ENCODE results near the gene SAPCD1.

SAPCD1 gene

DNA sequence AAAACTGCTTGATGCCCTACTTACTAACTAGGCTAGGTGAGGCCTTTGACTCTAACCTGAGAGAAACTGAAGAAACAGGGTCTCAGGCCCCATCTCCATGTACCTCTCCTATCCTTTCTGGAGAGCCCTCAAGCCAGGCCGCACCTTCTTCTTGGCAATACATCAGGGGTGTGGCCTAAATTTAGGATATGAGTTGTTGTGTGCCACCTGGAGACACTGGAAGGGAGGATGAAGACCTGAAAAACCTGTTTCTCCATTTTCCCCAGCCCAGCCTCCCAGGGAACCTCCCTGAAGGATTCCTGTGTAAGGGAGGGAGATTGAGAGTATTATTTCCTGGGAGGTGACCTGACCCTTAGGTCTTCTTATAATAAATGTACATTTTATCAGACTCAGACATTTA is 44.2 kb upstream of the SAPCD1 start:
- H3K27ac ChIP-seq = no peak overlapping the region

DNA sequence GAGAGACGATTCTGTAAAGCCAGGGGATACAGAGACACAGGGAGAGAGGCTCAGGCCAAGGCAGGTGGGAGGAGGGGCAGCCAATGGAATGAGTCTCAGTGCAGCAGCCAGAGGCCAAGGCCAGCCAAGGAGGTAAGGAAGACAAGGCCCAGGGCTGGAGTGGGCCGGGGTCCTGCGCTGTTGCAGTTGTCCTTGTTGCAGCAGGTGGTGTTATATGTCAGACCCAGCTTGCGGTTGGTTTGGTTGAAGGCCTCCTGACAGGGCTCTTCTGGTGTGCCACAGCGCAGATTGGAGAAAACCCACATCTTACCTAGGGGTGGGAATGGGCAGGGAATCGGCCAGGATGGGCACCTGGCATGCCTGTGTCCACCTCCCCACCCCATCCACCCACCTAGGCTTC is 43.5 kb upstream of the SAPCD1 start:
- Histone ChIP-seq H3K27ac (no peak overlapping the region), H3K36me3 (peaks cover 2% of the 10 kb centered on the region), H3K4me3 (ENCODE audit: low read depth in 1 of 2, low read length in 1 of 2) (no peak overlapping the region), H3K27me3 (peaks cover 12% of the 10 kb centered on the region), H3K9me3 (no peaks in the 10 kb centered on the region), H3K4me1 (ENCODE audit: control insufficient read depth in 1 of 2, insufficient read depth in 1 of 2, low read depth in 1 of 2, low read length in 1 of 2) (no peaks in the 10 kb centered on the region)
- TF ChIP-seq, protein P1, sequence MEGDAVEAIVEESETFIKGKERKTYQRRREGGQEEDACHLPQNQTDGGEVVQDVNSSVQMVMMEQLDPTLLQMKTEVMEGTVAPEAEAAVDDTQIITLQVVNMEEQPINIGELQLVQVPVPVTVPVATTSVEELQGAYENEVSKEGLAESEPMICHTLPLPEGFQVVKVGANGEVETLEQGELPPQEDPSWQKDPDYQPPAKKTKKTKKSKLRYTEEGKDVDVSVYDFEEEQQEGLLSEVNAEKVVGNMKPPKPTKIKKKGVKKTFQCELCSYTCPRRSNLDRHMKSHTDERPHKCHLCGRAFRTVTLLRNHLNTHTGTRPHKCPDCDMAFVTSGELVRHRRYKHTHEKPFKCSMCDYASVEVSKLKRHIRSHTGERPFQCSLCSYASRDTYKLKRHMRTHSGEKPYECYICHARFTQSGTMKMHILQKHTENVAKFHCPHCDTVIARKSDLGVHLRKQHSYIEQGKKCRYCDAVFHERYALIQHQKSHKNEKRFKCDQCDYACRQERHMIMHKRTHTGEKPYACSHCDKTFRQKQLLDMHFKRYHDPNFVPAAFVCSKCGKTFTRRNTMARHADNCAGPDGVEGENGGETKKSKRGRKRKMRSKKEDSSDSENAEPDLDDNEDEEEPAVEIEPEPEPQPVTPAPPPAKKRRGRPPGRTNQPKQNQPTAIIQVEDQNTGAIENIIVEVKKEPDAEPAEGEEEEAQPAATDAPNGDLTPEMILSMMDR (IDR thresholded peaks at IDR 0.05) = no peak

More for the DNA sequence above, 44.2 kb upstream of the SAPCD1 start:
- no peak overlapping the region for H3K4me3 ChIP-seq (ENCODE audit: low read depth in 1 of 2, low read length in 1 of 2)
- peaks cover 5% of the 10 kb centered on the region for H3K27me3 ChIP-seq
- H3K36me3 ChIP-seq = no peaks in the 10 kb centered on the region
- TF ChIP-seq, protein P1 (IDR thresholded peaks at IDR 0.05) = no peak
- no peaks in the 10 kb centered on the region for H3K4me1 ChIP-seq (ENCODE audit: control insufficient read depth in 1 of 2, insufficient read depth in 1 of 2, low read depth in 1 of 2, low read length in 1 of 2)
- no peaks in the 10 kb centered on the region for H3K9me3 ChIP-seq

DNA sequence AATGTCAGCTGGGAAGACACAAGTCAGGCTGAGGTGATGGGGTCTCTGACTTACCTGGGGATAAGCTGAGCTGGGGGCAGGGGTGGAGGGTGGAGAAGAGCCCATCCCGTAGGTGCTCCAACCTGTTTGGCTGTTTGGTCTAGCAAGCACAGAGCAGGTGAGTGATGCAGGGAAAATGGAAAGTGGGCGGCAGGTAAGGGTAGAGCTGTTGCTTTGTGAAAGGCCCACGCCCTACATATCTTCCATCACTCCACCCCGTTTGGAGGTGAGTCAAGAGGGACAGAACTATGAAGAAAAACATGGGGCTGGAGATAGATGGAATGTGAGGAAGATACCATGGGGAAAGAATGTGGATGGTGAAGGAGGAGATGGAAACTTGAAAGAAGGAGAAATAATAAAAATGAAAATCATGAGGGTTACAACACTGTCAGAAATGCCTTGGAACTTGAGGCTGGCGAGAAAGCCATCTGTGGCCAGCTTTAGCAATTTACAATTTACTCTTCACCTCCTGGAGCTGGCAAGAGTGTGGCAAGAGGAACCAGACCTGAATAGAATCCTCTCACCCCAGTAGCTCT is 42.2 kb upstream of the SAPCD1 start:
- no peaks in the 10 kb centered on the region for H3K9me3 ChIP-seq
- H3K36me3 ChIP-seq = peaks cover 5% of the 10 kb centered on the region
- peaks cover 12% of the 10 kb centered on the region for H3K27me3 ChIP-seq
- H3K4me1 ChIP-seq (ENCODE audit: control insufficient read depth in 1 of 2, insufficient read depth in 1 of 2, low read depth in 1 of 2, low read length in 1 of 2) = no peaks in the 10 kb centered on the region
- no peak overlapping the region for H3K27ac ChIP-seq
- TF ChIP-seq, protein P1 (IDR thresholded peaks at IDR 0.05) = no peak
- no peak overlapping the region for H3K4me3 ChIP-seq (ENCODE audit: low read depth in 1 of 2, low read length in 1 of 2)

DNA sequence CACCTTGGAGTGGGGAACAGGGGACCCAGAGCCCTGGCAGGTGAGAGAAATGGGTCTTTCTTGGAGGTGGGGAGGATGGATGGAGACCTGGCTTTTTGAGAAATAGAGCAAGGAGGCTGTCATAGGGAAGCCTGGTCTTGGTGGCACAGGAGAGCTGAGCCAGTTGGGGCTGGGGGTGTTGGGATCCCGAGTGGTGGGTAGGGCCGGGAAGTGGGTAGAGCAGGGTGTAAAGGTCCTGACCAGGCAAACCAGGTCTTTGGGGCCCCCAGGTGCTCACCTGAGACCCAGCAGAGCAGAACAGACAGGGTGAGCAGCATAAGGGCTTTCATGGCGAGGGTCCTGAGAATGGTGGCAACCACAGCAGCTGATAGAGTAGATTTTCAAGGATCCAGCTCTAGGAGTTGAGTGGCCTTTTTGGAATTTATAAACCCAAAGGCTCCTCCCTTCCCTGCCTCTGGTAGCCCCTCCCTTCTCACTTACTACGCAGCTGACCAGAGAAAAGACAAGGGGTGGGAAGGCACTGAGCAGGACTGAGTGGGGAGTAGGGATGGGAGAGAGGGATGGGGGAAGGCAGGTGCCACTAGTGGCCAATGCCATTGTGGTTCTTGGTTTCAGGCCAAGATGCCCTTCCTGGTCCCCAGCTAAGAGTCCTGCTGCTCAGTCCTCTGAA is 41.0 kb upstream of the SAPCD1 start, which contains the start of gene LY6G6C:
Gene LY6G6C, minus strand, starts transcription at position 396 of the 670 bp plus-strand sequence. Its CDS starts 67 bp downstream, at position 329.
- Histone ChIP-seq H3K36me3 (peaks cover 11% of the 10 kb centered on the region), H3K4me3 (ENCODE audit: low read depth in 1 of 2, low read length in 1 of 2) (no peak within 1 kb of the TSS), H3K4me1 (ENCODE audit: control insufficient read depth in 1 of 2, insufficient read depth in 1 of 2, low read depth in 1 of 2, low read length in 1 of 2) (peaks cover 9 to 10% of the 10 kb centered on the region in 2 experiments), H3K27me3 (peaks cover 12% of the 10 kb centered on the region), H3K27ac (no peak within 1 kb of the TSS), H3K9me3 (no peaks in the 10 kb centered on the region)
- TF ChIP-seq, protein P1 (IDR thresholded peaks at IDR 0.05) = no peak

DNA sequence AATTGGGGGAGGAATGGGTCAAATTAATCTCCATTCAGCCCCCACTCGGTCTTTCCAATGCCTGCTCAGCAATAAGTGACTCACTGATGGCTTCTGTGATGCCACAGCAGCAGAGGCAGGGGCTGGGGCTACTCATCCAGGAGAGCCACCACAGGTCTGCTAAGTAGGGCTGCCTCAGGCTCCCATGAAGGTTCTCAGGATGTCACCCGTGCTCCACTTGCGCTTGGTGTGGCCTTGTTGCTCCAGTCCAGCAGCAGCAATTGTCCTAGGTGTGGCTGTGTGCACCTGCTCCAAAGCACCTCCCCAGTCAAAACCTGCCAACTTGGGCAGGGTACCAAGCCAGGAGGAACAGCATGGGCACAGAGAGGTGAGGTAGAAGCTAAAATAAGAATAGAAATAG is 40.3 kb upstream of the SAPCD1 start:
- H3K27me3 ChIP-seq = peaks cover 12% of the 10 kb centered on the region
- peaks cover 16 to 17% of the 10 kb centered on the region in 2 experiments for H3K4me1 ChIP-seq (ENCODE audit: control insufficient read depth in 1 of 2, insufficient read depth in 1 of 2, low read depth in 1 of 2, low read length in 1 of 2)
- H3K4me3 ChIP-seq (ENCODE audit: low read depth in 1 of 2, low read length in 1 of 2) = no peak overlapping the region
- H3K9me3 ChIP-seq = no peaks in the 10 kb centered on the region
- TF ChIP-seq, protein P1 (IDR thresholded peaks at IDR 0.05) = no peak
- H3K36me3 ChIP-seq = peaks cover 18% of the 10 kb centered on the region
- no peak overlapping the region for H3K27ac ChIP-seq
